HG03457 (cell line): ENCODE measurements around the gene CDH23.

ENCODE experiments used
- ATAC-seq: cut with Tn5 transposase; IDR thresholded peaks from one replicate; pipeline ENCODE4 v1.9.1; 2021; ENCODE audit warnings: moderate number of reproducible peaks; ENCODE audit not compliant: unreplicated experiment

CDH23 gene

DNA sequence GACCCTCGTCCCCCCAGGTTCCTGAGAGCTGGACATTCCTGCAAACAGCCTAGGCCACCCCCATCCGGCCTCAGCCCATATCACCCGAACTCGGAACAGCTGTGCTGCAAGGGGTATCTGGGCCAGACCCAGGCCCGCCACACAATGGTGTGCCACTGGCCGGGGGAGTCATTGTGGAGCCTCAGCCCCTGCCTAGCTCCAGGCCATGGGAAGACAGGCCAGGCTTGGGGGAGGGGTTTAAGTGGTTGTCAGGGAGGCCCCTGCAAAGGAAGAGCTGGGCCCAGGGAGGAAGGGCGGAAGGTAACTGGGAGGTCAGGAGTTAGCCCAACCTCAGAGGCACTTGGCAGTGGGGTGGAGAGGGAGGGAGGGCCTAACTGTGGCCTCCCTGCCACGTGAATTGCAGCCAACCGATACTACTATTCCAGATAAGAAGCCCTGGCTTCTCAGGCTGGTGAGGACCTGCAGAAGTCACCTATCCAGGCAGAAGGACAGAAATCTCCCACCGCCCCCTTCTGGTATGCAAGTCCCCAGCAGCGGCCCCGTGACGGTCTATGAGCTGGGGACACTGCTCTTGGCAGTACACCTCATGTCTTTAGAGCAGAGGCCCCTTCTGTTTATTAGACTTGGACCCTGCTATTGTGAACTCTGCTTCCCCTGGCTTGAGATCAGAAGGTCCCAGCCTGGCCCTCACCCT, 349.8 kb downstream of the CDH23 start:
- ATAC-seq = no peak

- ATAC-seq = no peak
These were observed 350.4 kb downstream of the CDH23 start for GRCh38 chr10:71747039-71747531.

GRCh38 chr10:71747551-71748523, 351.1 kb downstream of the CDH23 start:
- no peak for ATAC-seq

DNA sequence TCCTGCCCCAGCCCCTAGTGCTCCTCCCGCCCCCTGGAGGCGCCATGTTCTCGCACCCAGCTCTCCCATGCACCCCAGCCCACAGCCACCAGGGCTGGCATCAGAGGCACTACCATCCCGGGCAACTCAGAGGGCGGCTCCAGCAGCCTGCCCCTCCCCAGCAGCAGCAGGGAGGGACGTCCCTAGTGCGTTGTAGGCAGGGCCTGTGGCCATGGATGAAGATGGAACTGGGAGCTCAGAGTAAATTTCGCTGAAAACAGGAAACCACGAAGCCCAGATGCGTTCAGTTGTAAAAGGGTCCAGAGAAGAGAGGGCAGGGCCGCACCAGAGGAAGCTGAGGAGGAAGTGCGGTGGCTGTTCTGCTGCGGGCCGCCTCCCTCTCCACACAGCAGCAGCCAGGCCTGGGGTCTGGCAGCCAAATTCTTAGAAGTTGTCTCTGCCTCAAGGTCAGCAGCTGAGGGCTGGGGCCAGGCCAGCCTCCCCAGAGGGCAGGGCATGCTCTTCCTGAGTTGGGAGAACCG, 352.0 kb downstream of the CDH23 start:
- ATAC-seq = no peak

- ATAC-seq = no peak
These were observed 352.7 kb downstream of the CDH23 start for GRCh38 chr10:71749396-71749795.

- ATAC-seq = no peak
These were observed 353.6 kb downstream of the CDH23 start for GRCh38 chr10:71750124-71750841.

DNA sequence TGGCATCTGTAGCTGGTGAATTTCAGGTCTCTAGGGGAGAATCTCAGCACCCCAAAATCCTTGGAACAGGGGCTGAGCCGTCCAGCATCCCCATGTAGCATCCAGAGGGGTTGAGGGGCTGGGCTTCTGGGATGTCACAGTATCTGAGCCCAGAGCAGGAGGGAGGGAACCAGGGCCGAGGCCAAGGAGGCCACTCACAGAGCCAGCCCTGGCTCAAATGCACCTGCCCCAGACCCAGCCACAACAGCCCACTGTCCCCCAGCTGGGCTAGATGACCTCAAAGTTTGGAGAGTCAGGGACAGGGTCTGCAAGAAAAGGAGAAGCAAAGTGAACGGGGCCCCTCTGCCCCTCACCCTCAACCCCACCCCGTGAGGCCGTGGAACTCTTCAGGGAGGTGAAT, 354.3 kb downstream of the CDH23 start:
- ATAC-seq = no peak

- no peak for ATAC-seq
These were observed 354.9 kb downstream of the CDH23 start for GRCh38 chr10:71751515-71752224.

DNA sequence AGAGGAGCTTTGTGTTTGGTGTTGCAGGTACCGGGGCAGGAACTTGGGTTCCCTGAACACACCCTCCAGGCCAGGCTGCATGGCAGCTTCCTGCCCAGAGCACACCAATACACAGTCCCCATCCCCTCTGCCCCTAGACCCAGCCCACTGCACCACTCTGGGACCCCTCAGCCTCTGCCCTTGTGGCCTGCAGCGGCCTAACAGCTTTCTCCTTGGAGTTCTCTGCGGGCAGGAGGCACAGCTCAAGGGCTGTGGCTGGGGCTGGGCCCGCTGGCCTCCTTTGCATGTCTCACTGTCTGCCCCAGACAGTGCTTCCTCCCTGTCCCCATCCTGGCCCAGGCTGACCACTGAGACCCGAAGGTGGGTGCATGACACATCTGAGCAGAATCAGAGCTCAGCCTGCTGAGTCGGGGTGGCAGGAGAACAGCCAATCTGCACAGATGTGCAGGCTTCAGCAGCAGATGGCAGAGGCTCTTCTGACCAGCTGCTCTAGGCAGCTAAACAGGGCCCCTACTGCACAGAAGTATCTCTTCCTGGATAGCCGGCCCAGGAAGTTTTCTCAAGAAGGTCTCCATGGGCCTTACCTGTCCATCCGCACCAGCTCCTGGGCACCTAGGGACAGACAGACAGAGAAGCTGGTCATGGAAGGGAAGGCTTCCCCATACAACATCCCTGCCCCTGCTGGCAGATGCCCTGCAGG, 355.8 kb downstream of the CDH23 start:
- no peak for ATAC-seq

GRCh38 chr10:71753091-71753959, 356.6 kb downstream of the CDH23 start:
- no peak for ATAC-seq

DNA sequence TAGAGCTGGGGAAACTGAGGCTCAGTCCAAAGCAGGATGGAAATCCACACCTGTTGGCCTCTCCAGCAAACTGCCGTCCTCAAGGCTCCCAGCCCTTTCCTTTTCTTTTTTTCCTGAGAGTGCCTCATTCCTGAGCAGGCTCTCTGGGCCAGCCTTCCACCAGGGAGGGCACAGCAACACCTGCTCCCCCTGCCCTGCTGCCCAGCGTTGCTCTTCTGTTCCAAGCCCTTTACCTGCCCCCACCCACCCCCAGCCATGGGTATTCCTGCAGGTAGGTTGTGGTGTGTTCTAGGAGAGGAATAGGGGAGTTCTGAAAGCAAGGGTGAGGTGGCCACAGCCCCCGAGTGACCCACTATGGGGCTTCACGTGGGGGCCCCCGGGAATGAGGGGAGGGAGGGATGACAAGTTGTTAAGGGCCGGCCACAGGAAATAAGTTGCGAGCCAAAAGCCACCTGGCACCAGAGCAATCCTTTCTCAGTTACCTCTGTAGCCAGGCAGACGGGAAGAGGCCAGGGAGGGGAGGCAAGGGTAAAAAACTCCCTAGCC, 357.3 kb downstream of the CDH23 start:
- no peak for ATAC-seq

DNA sequence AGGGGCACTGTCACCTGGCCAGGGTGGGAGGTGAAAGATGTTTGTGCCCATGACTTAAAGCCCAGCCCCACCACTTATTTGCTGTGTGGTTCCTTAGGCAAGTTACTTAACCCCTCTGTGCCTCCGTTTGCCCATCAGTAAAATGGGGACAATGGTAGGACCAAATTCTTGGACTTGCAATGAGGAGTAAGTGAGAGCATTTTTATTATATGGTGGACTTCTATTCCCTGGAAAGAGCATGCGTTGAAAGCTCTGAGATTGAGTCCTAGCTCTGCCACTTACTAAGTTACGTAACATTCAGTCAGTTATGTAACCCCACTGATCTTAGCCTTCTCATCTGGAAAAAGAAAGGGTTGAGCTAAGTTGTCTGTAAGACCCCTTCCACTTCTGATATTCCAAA, 357.8 kb downstream of the CDH23 start:
- ATAC-seq = no peak

GRCh38 chr10:71755179-71755879, 358.6 kb downstream of the CDH23 start:
- ATAC-seq = no peak

GRCh38 chr10:71756311-71757191, 359.8 kb downstream of the CDH23 start:
- no peak for ATAC-seq

DNA sequence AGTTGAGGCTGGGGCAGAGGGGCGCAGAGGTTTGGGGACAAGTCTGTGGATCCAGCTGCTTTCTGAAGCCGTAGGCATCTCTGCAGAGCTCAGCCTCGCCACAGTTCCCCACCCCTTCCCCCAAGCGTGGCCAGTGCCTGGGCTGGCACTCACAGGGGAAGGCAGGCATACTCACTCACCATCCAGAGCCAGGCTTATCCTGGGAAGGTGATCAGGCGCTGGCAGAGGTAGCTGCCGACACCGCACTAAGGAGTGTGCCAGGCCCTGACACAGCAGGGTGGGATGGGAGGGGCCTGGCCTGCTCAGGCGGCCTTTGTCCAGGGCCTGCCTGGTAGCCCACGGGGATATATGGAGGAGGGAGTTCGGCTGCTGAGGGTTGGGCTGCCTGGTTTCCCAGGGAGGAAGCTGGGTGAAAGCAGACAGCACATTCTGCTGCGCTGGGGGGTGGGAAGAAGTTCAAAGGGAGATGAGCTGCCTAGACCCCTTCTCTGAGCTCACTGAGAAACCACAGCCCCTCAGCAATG, 360.7 kb downstream of the CDH23 start:
- no peak for ATAC-seq

DNA sequence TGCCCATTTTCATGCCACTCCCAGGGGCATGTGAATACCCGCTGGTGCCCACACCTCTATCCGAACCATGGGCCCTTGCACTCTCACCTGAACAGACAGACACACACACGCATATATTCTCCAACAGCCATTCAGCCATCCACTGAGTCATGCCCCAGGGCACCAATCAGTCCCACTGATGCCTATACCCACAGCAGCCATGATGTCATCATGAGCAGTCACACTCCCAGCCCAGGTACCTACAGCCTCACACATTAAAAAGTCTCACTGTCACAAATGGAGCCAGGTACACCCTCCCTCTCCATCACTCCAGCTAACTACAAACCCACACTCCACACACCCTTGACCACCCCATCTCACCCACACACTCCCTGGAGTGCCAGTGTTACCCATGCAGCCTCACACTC, 364.4 kb downstream of the CDH23 start:
- no peak for ATAC-seq
